ENCODE data around the gene GUCA2B. TPM values are rescaled to one million over a fixed set of nuclear protein-coding genes. Genes with fewer than 3 reads are reported as not detected.

The GUCA2B gene
- total RNA-seq, 4 donors from 2014 or later, result 116 to 259 (median 223) TPM; not detected in 1

DNA sequence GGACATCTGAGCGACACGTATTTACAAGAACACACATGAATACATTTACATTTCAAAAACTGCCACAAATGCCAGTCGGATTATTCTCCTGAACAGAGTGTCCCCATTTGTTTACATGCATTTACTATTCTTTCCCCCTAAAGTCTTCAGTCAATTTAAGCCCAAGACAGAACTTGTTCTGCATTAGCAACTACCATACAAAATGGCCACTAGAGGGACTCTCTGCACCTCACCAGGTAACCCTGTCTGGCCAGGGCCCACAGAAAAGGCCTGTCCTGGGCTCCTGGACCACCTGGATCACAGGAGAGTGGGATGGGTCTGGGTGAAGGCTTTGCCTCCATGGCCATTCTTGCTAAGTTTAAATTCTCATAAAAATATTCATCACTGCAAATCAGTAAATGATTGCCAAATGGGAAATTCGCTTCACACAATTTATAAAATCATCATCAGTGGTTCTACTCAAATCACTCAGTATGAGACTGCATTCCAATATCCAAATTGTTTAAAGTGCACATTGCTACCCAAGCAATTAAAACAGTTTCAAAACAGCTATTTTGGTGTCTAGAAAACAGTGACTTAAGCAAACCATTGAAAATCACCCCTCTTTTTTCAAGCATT lies 23.8 kb downstream of the GUCA2B start:
- TF ChIP-seq, protein P1, sequence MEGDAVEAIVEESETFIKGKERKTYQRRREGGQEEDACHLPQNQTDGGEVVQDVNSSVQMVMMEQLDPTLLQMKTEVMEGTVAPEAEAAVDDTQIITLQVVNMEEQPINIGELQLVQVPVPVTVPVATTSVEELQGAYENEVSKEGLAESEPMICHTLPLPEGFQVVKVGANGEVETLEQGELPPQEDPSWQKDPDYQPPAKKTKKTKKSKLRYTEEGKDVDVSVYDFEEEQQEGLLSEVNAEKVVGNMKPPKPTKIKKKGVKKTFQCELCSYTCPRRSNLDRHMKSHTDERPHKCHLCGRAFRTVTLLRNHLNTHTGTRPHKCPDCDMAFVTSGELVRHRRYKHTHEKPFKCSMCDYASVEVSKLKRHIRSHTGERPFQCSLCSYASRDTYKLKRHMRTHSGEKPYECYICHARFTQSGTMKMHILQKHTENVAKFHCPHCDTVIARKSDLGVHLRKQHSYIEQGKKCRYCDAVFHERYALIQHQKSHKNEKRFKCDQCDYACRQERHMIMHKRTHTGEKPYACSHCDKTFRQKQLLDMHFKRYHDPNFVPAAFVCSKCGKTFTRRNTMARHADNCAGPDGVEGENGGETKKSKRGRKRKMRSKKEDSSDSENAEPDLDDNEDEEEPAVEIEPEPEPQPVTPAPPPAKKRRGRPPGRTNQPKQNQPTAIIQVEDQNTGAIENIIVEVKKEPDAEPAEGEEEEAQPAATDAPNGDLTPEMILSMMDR (IDR thresholded peaks at IDR 0.05), result peak; percentile 59 to 77 (median 67)
- TF ChIP-seq EP300 (IDR thresholded peaks at IDR 0.05; ENCODE audit: low read depth), result no peak
- no peak for DNase-seq
- peaks cover 4 to 24% (median 16%) of the 10 kb centered on the region in 4 donors for H3K4me1 ChIP-seq
- 79 to 83% methylated on average over 3 to 4 of the region's 4 CpGs for WGBS, 2 donors (ENCODE audit: low coverage in 1 of 2)
- no peaks in the 10 kb centered on the region for H3K27me3 ChIP-seq
- H3K27ac ChIP-seq, result no peak overlapping the region
- in situ Hi-C loops (cut with MboI; ENCODE audit: low pct_ligation_motif_present in 1 of 4, low pct_unique_long_range_greater_than_20kb in 1 of 4, low sequenced_read_pairs in 3 of 4) (no loop called here), intact Hi-C loops (cut with DNase I; ENCODE audit: low total_unique reads) (no loop called here)
- H3K36me3 ChIP-seq, result no peaks in the 10 kb centered on the region
- H3K4me3 ChIP-seq, result no peak overlapping the region
- H3K9me3 ChIP-seq, result no peaks in the 10 kb centered on the region

DNA sequence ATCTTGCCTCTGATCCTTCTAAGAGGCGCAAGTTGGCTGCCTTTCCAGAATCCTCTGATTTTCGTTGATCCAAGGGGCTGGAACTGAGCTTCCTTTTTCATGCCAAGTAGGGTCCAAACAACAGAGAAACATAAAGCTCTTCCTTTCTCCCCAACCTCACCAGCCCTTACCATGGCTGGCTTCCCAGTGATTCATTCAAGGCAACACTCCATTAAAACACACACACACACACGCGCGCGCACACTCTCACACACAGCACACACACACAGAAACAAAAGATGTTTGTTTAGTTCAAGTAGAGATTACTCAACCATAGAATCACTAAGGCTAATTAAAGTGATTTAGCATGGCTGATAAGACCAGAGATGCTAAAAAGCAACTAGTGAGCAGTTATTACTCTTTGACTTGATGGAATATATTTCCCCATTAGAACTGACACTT lies 24.4 kb downstream of the GUCA2B start:
- WGBS, 2 donors (ENCODE audit: low coverage in 1 of 2), result 58% methylated on average over 6 of the region's 6 CpGs; no CpG with 5 or more reads in 1 of the 2 donors
- DNase-seq, result no peak
- no peaks in the 10 kb centered on the region for H3K36me3 ChIP-seq
- peaks cover 4 to 18% (median 11%) of the 10 kb centered on the region in 4 donors for H3K4me1 ChIP-seq
- in situ Hi-C loops (cut with MboI; ENCODE audit: low pct_ligation_motif_present in 1 of 4, low pct_unique_long_range_greater_than_20kb in 1 of 4, low sequenced_read_pairs in 3 of 4) (no loop called here), intact Hi-C loops (cut with DNase I; ENCODE audit: low total_unique reads) (no loop called here)
- H3K4me3 ChIP-seq, result no peak overlapping the region
- no peak overlapping the region for H3K27ac ChIP-seq
- TF ChIP-seq EP300 (IDR thresholded peaks at IDR 0.05; ENCODE audit: low read depth), result no peak
- no peak for TF ChIP-seq POLR2AphosphoS5 (IDR thresholded peaks at IDR 0.05)
- TF ChIP-seq POLR2A (IDR thresholded peaks at IDR 0.05), result no peak
- no peaks in the 10 kb centered on the region for H3K9me3 ChIP-seq
- no peaks in the 10 kb centered on the region for H3K27me3 ChIP-seq

DNA sequence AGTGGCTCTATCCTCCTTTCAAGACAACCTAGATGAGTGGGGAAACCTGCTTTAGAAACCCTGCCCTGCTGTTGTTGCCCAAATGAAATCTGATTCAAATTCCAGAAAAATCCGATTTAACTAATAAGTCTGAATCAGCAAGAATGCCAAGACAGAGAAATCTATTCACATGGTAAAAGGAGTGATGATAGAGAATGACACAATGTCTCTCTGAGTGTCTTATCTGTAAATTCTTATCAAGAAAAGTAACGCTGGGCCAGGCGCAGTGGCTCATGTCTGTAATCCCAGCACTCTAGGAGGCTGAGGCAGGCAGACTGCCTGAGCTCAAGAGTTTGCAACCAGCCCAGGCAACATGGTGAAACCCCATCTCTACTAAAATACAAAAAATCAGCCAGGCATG lies 25.0 kb downstream of the GUCA2B start:
- Histone ChIP-seq H3K4me1 (peaks cover 0 to 12% (median 4%) of the 10 kb centered on the region in 4 donors), H3K27ac (no peak overlapping the region), H3K36me3 (no peaks in the 10 kb centered on the region), H3K4me3 (no peak overlapping the region), H3K27me3 (no peaks in the 10 kb centered on the region), H3K9me3 (no peaks in the 10 kb centered on the region)
- in situ Hi-C loops (cut with MboI; ENCODE audit: low pct_ligation_motif_present in 1 of 4, low pct_unique_long_range_greater_than_20kb in 1 of 4, low sequenced_read_pairs in 3 of 4) (no loop called here), intact Hi-C loops (cut with DNase I; ENCODE audit: low total_unique reads) (no loop called here)
- 77 to 81% methylated on average over 3 of the region's 3 CpGs for whole genome bisulfite sequencing, 2 donors (ENCODE audit: low coverage in 1 of 2)
- DNase-seq, result no peak
- TF ChIP-seq EP300 (IDR thresholded peaks at IDR 0.05; ENCODE audit: low read depth), result no peak
- TF ChIP-seq POLR2AphosphoS5 (IDR thresholded peaks at IDR 0.05), result no peak
- no peak for TF ChIP-seq POLR2A (IDR thresholded peaks at IDR 0.05)
- TF ChIP-seq, protein P1 (IDR thresholded peaks at IDR 0.05), result no peak

DNA sequence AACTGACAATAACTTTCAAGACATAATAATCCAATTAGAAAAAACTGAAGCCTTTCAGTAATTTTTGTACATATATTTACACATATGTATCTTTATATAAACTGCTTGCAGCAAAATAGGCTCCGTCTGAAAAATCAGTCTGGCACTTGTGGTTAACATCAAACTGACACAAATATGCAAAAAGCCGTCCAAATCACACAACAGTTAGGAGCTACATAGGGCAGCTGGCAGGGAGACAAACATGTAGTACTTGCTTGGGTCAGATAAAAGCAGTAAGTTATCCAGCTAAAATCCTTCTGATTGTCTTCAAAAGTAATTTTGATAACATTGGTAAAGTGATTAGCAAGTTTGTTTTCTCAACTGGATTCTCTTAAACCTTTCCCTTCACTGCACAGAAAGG lies 26.1 kb downstream of the GUCA2B start:
- TF ChIP-seq POLR2AphosphoS5 (IDR thresholded peaks at IDR 0.05) (peak in 1 of 3 donors; percentile 31), EP300 (IDR thresholded peaks at IDR 0.05; ENCODE audit: low read depth) (no peak)
- Histone ChIP-seq H3K4me3 (no peak overlapping the region), H3K36me3 (no peaks in the 10 kb centered on the region), H3K27ac (no peak overlapping the region), H3K27me3 (no peaks in the 10 kb centered on the region), H3K4me1 (peaks cover 0 to 6% (median 0%) of the 10 kb centered on the region in 4 donors), H3K9me3 (no peaks in the 10 kb centered on the region)
- no peak for DNase-seq
- intact Hi-C loops (cut with DNase I; ENCODE audit: low total_unique reads), result no loop called here
- WGBS, 2 donors (ENCODE audit: low coverage in 1 of 2), result 47 to 55% methylated on average over 2 of the region's 2 CpGs
- in situ Hi-C loops (cut with MboI; ENCODE audit: low pct_ligation_motif_present in 1 of 4, low pct_unique_long_range_greater_than_20kb in 1 of 4, low sequenced_read_pairs in 3 of 4), result no loop called here

DNA sequence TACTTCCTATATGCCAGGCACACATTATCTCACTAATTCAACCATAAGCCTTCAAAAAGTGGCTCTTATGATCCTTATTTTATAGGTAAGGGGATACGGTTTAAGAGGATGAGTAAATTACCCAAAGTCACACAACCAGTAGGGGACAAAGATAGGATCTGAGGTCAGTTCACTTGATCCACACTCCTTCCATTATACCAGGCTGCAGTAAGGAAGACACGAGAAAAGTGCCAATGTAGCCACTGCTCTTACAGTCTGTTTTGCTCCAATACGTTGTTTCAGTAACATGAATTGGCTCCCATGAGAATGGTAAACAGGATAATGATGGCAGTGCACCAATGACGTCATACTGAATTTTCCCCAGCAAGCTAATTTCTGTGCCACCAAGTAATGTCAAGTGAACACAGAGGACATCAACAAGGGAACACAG lies 26.7 kb downstream of the GUCA2B start:
- intact Hi-C loops (cut with DNase I; ENCODE audit: low total_unique reads), result no loop called here

More for the DNA sequence above, 26.7 kb downstream of the GUCA2B start:
- peaks cover 0 to 6% (median 0%) of the 10 kb centered on the region in 4 donors for H3K4me1 ChIP-seq
- H3K27ac ChIP-seq, result no peak overlapping the region
- no peak for DNase-seq
- in situ Hi-C loops (cut with MboI; ENCODE audit: low pct_ligation_motif_present in 1 of 4, low pct_unique_long_range_greater_than_20kb in 1 of 4, low sequenced_read_pairs in 3 of 4), result no loop called here
- H3K36me3 ChIP-seq, result no peaks in the 10 kb centered on the region
- H3K9me3 ChIP-seq, result no peaks in the 10 kb centered on the region
- 70 to 90% methylated on average over 3 to 4 of the region's 4 CpGs for WGBS, 2 donors (ENCODE audit: low coverage in 1 of 2)
- no peaks in the 10 kb centered on the region for H3K27me3 ChIP-seq
- TF ChIP-seq, protein P1 (IDR thresholded peaks at IDR 0.05), result no peak
- TF ChIP-seq POLR2AphosphoS5 (IDR thresholded peaks at IDR 0.05) (no peak), POLR2A (IDR thresholded peaks at IDR 0.05) (no peak), EP300 (IDR thresholded peaks at IDR 0.05; ENCODE audit: low read depth) (no peak)
- H3K4me3 ChIP-seq, result no peak overlapping the region

All from transverse colon (tissue), 4 donors.